SKM-1 treated with dmso at 0.1 percent for 144 hours (cell line): ENCODE data around the gene SOD3.

Source experiments
- DNase-seq: peaks from one replicate; lab custom pipeline; 2025; ENCODE audit not compliant: unreplicated experiment; lab: John Stamatoyannopoulos, UW

Gene SOD3

DNA sequence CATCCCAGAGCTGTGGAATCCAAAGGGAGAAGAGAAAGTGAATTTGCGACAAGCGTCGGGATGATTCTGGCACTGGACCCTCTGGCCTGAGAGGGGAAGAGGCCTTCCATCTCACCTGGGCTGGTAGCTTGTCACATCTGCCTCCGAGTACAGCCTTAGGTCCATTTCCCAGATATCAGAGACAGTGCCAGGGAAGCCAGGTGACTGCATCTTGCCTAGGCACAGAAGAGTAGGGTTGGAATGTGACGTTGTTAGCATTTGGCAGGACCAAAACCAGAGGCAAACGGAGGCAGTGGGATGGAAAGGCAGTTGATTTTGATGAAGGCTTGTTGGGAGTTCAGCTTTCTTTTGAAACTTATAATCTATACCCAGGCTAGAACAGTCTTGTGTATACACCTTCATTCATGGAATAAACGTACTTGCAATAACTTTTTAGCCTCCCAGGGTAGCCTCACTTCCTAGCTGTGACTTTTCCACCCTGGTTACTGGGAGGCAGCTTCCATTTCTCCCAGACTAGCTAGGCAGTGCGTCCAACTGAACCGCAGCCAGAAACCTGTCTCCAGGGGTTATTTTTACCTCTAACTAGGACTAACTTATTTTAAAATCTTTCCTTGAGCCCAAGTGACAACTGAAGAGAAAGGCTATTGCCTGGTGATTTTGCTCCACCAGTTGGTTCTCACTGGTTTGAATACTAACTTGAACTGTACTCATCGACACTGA, 5.9 kb downstream of the SOD3 start:
- no peak for DNase-seq

DNA sequence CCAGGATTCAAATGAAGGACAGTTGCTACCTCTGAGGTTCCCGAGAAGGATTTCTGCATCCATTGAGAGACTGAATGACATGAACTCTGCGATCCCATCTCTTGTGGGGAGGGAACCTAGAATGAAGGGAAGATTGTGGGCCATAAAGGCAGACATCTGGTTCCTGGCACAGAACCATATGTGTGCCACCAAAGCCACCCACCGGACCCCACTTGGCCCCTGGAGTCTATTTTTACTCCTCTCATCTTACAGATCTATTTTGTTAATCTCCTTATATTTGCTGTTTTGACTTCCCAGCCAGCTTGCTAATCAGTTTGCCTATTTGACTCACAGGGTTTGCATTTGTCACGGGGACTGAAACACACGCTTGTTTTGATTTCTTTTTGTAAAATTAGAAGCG, 7.3 kb downstream of the SOD3 start:
- no peak for DNase-seq

DNA sequence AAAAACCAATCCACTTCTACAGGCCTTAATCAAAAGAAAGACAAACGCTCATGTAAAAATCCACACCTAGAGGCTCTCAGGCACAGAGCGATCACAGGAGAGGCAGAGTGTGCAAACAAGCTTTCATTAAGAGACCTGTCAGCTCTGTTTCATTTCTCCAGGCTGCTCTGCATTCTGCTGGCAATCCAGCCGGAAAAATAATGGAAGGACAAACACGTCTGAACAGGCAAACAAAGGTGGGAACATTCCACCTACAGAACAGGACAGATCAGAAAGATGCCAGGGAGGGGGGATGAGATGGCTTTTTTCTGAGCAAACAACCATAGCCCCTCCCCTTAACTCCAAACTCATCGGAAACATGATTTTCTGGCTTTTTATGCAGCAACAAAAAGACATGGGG, 9.7 kb downstream of the SOD3 start:
- DNase-seq, result no peak

DNA sequence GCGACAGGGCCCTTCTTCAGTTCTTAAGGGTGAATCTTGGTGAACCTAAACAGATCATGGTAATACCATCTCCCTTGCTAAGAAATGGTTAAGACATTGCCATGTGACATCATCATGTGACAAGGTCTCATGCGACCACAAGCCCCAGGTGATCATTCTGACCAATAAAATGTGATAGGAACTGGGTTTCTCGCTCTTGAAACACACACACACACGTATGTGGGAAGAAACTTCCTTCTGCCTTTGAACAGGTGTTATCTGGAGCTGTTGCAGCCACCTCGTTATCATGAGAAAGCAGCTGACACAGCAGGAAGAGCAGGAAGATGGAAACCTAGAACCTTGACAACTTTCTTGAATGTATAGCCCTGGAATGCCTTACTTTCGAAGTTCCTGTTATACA, 10.2 kb downstream of the SOD3 start:
- DNase-seq, result no peak

DNA sequence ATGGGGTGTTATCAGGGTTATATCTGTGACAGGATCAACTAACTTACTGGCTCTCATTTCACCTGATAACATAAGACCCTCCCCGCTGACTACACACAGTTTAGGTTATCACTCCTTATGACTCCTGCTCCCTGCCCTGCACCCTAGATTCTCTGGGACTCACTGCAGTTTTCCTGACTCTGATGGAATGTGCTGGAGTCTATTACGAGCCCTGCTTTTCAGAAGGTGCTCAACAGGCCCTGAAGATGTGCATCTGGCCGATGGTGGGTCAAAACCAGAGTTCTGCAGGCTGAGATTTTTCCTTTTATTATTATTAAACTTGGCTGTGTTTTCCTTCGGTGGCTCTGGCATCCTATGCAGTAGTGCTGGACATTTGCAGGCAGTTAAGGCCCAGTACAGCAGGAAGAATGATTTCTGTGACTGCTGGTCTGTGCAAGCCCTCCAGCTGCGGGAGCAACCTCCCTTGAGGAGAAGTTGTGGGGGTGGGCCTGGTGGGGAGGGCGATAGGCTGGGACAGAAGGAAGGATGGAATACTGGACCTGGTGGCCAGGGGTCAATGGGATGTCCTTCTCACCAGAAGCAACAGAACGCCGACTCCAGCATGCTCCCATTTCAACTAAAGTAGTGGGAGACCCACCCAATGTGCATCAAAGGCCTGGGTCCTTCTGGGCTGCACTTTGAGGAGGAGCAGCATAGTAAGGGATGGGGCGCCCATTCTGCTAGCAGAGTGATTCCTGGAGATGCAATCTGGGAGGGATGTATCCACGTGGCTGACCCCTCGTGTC, 11.0 kb downstream of the SOD3 start:
- no peak for DNase-seq

DNA sequence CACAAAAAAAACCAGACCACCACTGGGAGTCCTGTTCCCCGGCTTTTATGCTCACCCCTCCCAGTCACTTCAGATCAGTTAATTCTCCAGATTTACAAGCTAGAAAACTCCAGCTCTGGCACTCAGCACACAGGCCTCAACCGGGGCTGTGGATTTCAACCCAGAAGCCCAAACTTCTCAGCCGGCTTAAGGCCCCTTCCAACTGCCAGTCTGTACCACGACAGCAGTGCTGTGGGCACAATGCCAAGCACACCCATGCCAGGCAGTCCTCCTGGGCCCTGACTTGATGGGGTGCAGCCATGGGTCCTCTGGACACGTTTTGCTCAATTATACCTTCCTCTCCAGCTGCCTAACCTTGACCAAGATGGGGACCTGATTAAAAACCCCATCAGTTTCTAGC, 12.2 kb downstream of the SOD3 start:
- no peak for DNase-seq

DNA sequence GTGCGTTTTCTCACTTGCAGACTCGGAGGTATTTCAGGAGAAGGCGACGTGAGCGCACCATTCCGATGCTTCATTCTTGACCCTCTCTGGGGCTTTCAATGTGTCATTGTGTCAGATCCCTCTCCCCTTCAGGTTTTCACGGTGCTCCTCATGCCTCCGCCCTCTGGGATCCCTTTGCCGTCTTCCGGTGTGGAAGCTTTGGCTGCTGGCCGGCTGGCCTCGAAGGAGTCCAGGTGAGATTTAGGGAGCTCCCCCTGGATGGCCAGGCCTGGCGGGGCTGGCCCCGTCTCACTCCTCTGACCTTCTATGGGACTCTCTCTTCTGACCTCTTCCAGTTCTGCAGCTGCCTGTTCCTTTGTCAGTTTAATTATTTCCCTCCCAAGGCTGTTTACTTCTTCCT, 12.9 kb downstream of the SOD3 start:
- no peak for DNase-seq

DNA sequence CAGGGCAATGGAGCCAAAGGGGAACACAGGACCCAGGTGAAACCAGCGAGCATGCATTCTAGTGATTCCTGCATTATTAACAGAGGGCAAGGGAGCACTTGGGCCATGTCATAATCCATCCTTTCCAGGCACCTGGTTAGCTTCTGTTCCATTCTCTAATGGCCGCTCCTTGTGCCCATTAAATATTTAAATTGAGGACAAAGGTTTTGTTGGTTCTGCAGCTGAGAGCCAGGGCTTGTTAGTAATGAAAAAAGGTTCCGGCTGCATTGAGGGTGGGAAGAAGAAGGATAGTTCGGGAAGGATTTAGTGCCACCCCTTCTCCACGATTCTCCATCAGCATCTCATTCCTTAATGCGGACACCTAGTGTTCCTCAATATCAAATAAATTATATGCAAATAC, 13.6 kb downstream of the SOD3 start:
- DNase-seq, result no peak

DNA sequence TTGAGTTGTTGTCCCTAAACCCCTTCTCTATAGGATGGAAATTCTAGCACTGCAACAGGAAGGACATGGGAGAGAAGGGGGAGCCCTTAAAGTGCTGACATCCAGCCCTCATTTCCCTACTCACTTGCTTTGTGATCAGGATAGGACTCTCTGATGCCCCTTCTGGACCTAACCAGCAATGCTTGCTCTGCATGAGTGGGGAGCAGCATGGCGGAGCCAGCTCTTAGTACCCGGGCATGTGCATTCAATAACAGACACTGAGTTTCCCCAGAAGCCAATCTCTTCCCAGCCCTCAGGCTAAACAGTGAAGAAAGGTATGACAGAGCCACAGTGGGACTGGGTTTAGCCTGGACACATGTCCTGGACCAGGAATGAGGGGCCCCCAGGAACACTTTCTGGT, 14.0 kb downstream of the SOD3 start:
- DNase-seq, result no peak

DNA sequence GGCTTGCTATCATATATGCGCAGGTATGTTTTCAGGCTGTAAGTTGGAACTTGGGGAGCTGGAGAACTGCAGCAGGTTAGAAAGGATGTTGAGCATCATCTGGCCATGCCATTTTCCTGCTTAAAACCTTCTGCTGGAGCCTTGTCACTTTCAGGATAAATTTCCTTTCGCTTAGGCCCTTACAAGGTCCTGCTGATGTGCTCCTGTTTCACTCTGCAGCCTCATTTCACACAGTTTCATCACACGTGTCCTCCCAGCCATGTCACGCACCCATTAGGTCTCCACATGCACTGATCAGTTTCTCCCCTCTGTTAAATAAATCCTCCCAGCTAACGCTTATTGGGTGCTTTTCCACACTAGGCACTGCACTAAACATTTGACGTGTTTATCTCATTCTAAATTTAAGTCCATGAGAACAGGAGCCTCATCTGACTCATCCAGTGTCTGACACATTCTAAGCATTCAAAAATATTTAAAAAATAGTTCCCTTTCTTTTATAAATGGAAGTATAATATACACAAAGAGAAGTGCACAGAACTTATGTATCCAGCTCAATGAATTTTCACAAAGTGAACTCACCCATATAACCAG, 14.5 kb downstream of the SOD3 start:
- no peak for DNase-seq

DNA sequence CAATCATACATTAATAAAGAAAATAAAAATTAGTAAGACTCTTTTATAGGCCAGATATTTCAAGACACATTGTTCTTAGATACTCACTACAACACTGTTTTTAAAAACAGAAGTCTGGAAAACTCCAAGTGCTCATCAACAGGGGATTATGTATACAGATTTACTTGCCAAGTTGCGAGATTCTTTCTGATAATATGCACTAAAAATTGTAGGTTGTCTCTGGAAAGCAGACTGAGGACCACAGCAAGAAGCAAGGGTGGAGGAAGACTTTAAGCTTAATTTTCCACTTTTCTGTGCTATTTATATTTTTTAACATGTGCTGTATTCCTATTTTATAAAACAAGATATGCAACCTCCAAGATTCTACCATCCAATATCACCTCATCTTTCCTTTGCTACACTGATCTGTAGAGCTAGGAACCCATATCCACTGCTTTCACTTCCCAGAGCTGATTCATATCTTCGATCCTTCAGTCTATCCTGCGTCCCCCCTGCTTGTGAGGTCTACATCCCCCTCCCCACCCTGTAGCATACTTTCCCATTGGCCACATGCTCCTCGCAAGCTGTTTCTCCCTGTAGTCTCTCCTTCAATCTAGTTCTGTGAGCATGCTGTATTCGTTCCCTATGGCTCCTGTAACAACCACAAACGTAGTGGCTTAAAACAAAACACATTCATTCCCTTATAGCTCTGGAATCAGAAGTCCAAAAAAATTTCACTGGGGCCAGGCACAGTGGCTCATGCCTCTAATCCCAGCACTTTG, 15.7 kb downstream of the SOD3 start:
- DNase-seq, result no peak

DNA sequence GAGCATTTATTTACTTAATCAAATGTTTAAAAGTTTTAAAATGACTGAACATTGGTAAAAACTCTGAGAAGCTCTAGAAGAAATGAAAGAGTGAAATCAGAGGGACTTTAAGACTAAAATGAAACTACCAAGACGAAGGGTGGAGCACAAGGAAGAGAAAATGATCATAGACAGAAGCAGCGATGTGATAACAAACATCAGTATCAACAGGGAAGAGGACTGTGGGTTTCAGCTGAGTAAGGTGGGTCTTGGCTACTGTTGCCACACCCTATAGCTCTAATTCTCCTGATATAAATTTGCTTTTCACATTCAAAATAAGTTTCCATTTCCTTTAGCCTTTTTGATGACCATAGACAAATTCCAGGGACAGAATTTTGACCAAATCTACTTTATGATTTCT, 18.4 kb downstream of the SOD3 start:
- DNase-seq, result no peak

DNA sequence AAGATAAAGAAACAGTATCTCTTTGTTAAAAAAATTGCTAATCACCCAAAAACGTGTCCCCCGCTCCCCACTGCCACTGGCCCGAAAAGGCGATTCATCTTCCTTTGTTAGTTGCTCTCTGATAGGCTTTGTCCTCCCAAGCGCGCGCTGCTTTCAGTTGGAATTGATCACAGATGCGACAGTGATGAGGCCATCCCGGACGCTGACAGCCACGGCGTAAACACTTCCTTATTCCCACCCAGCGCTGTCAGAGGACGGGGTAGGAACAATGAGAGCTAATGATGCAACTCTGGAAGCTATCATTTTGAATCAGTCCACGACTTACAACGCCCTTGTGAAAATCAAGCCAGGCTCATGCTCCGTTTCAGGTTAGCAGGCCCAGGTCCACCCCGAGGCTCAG, 21.4 kb downstream of the SOD3 start:
- DNase-seq, result no peak

DNA sequence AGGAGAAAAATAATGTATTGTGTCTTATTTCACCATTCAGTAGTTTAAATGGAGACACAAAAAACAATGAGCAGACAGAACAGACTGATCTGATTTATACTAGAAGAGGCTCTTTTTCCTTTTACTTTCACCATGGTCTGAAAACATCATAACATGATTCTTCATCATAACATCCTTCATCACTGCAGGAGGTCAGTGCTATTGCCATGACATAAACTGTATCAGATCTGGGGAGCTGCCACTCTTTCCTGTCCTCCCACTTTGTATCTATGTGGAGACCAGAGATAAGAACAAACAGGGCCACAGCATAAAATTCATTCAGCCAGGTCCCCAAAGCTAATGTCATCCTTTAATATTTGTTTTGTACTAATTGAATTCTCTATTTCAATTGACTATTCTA, 25.2 kb downstream of the SOD3 start:
- DNase-seq, result no peak

DNA sequence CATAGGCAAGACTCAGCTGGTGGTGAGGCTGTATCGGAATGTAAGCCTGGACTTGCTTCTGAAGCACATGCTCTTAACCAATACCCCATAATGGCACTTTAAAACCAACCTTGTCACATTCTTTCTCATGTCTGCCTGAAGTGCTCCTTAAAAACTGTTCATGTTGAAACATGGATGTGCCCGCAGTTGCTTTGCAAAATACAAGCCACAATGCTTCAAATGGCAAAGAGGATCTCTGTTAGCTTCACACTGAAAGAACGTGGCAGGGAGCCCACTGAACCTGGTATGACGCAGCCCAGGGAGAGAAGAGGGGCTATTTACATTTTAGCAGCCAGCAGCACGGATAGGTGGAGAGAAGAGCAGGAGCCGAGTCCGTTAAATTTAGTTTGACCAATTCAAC, 29.3 kb downstream of the SOD3 start:
- DNase-seq, result no peak

DNA sequence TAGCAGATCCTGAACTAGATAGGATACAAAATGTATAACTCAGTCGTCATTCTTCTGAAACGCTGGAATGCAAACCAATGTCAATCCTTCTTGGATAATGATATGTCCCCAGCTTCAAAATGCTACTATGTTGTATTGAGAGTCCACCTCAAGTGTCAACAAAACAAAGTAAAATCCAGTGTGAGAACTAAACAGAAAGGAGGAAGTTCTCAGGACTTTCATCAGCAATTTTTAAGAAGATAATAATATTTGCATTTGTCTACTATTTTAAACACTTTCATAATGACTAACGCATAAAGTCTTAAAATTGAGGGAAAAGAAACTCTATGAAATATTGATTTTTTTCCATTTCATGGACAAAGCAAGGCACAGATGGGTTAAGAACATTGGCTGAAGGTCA, 36.3 kb downstream of the SOD3 start:
- DNase-seq, result no peak

DNA sequence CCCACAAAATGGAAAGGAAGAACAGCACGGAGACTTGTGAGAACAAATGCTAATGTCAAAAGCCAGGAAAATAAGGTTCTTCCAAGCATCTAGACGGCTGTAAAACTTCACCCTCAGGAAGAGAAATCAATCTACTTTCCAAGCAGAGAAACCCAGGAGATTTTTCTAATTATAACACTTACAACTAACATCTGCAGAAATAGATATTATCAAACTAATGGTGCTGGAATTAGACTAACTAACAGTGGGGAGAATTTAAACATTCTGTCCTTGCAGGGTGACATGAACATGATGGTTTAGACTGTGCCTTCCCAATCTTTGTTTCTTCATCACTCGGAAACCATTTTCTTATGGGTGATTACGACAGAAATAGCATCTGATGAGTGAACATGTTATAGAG, 40.3 kb downstream of the SOD3 start:
- no peak for DNase-seq

DNA sequence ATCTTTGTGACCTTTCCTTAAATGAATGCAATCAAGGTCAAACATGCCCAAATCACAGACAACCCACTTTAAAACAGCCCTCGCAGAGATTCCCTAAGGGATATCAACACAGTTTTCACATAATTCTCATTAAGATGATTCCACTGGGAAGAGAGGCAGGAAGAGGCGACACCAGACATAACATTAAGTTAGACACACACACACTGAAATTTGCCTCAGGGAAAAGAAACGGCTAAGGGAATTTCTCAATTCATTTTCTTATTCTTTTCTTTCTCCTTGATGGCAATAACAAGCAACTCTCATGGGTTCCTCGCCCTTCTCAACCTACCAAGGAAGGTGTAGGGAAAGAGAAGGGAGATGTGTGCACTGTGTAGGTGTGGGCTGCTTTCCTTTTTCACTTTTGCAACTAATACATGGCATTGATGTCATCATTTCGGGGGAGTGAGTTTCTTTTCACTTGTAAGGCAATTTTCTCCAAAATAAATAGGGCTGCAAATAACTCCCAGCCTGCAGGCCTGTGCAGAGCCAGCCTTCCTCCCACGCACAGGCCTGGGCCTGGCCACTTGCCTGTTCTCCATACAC, 41.4 kb downstream of the SOD3 start:
- no peak for DNase-seq

DNA sequence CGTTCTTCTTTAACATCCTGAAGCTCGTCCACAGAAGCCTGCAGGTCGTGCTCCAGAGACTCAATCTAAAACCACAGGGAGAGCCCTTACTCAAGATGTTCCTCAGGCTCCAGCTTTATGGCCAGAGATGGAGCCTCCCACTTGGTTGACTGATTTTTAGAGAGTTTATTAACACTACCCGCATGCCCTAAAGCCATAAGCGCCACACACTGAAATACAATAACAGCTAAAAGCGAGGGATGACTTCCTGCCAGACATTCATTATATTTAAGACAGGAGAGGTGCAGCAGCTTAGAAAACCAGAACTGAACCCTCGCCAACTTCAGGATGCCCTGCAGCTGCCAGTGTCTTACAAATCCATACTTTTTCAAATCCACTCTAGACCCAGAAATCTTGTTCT, 42.0 kb downstream of the SOD3 start:
- no peak for DNase-seq

DNA sequence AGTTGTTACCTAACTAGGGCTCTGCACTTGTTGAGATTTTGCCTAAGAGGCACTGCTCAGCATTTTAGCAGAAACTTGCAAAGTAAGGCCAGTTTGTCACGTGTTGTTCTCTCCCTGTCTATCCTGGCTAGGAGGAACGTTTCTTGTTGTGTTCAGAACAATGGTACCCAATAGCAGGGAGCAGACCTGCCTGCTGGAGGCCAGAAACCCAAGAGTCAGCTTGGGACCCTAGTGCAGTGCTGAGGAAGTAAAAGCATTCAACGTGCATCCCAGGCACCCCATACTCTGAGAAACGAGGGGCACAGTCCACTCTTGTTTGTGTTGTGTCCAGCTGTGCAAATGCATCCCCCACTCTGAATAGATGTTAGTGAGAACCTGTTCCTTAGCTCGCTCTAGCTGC, 42.4 kb downstream of the SOD3 start:
- no peak for DNase-seq

DNA sequence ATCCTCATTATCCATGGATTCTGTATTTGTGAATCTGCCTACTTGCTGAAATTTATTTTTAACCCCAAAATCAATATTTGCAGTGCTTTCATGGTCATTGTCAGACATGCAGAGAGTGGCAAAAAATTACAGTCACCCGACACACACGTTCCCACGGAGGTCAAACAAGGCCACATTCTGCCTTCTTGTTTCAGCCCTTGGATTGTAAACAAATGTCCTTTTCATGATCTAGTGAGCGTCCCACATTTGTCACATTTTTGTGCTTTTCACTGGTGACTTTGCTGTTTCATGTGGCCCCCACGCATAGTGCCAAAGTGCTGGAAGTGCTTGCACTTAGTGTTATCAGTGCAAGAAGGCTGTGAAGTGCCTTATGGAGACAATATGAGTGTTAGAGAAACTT, 45.0 kb downstream of the SOD3 start:
- DNase-seq, result no peak
